ENCODE measurements around the gene ADGRF5.

The ADGRF5 gene

GRCh38 chr6:46927066-46927465 is 5.3 kb upstream of the ADGRF5 start:
- DNase-seq, result no peak

- DNase-seq, result no peak
These were observed 4.7 kb upstream of the ADGRF5 start for GRCh38 chr6:46926481-46926880.

GRCh38 chr6:46925563-46926253 is 4.0 kb upstream of the ADGRF5 start:
- no peak for DNase-seq

GRCh38 chr6:46923476-46923875 is 1.7 kb upstream of the ADGRF5 start:
- no peak for DNase-seq

- DNase-seq, result no peak
These were observed 679 bp downstream of the ADGRF5 start for GRCh38 chr6:46921059-46921458.

- no peak for DNase-seq
These were observed 2.9 kb downstream of the ADGRF5 start for GRCh38 chr6:46918806-46919205.

GRCh38 chr6:46917002-46917545 is 4.7 kb downstream of the ADGRF5 start:
- DNase-seq, result no peak

- DNase-seq, result no peak
These were observed 5.9 kb downstream of the ADGRF5 start for GRCh38 chr6:46915866-46916265.

GRCh38 chr6:46915380-46915779 is 6.4 kb downstream of the ADGRF5 start:
- no peak for DNase-seq

- no peak for DNase-seq
These were observed 7.4 kb downstream of the ADGRF5 start for GRCh38 chr6:46914279-46914810.

- no peak for DNase-seq
These were observed 12.4 kb downstream of the ADGRF5 start for GRCh38 chr6:46909371-46909770.

- DNase-seq, result no peak
These were observed 15.0 kb downstream of the ADGRF5 start for GRCh38 chr6:46906776-46907175.

- no peak for DNase-seq
These were observed 17.6 kb downstream of the ADGRF5 start for GRCh38 chr6:46904117-46904516.

GRCh38 chr6:46903175-46903574 is 18.6 kb downstream of the ADGRF5 start:
- DNase-seq, result no peak

- DNase-seq, result no peak
These were observed 19.8 kb downstream of the ADGRF5 start for GRCh38 chr6:46901882-46902314.

GRCh38 chr6:46900266-46900665 is 21.5 kb downstream of the ADGRF5 start:
- no peak for DNase-seq

- no peak for DNase-seq
These were observed 22.1 kb downstream of the ADGRF5 start for GRCh38 chr6:46899659-46900058.

- no peak for DNase-seq
These were observed 23.7 kb downstream of the ADGRF5 start for GRCh38 chr6:46898006-46898405.

GRCh38 chr6:46896871-46897270 is 24.9 kb downstream of the ADGRF5 start:
- no peak for DNase-seq

GRCh38 chr6:46895930-46896329 is 25.8 kb downstream of the ADGRF5 start:
- DNase-seq, result no peak

GRCh38 chr6:46894433-46894832 is 27.3 kb downstream of the ADGRF5 start:
- DNase-seq, result no peak

- no peak for DNase-seq
These were observed 28.1 kb downstream of the ADGRF5 start for GRCh38 chr6:46893648-46894047.

- no peak for DNase-seq
These were observed 30.4 kb downstream of the ADGRF5 start for GRCh38 chr6:46891252-46891795.

- DNase-seq, result no peak
These were observed 33.2 kb downstream of the ADGRF5 start for GRCh38 chr6:46888578-46888977.

Data from amniotic stem cell (primary cell).